Astrocyte (in vitro differentiated cells and primary cell): ENCODE results near the gene NDUFS3.

Experiments used
- CTCF ChIP-seq: IDR thresholded peaks from 2 replicates; pipeline ENCODE4 v1.5.1; 2011; ENCODE audit warnings: low read depth, mild to moderate bottlenecking, inconsistent platforms, low read length, moderate library complexity; ENCODE audit not compliant: insufficient read depth
- EZH2 ChIP-seq: IDR thresholded peaks from 2 replicates; pipeline ENCODE4 v1.6.1; 2012; ENCODE audit warnings: mild to moderate bottlenecking, low read length, inconsistent platforms; ENCODE audit not compliant: insufficient read depth

GRCh38 chr11:47626234-47626633 is 47.4 kb downstream of the NDUFS3 start:
- TF ChIP-seq CTCF (no peak), EZH2 (no peak)
